Nephron (organoid): ENCODE measurements around the gene ENKD1.

ENCODE experiments used
- H3K27ac Mint-ChIP-seq, 3 experiments: 2 replicates each; pipeline ENCODE4 v1.8.0; 2020; ENCODE audit warnings: mixed read lengths in 3 of 3, mild to moderate bottlenecking in 2 of 3, moderate library complexity in 1 of 3
- H3K27me3 Mint-ChIP-seq: 2 replicates; pipeline ENCODE4 v1.8.0; 2021; ENCODE audit warnings: low read depth, mild to moderate bottlenecking, moderate library complexity, mixed read lengths
- H3K36me3 Mint-ChIP-seq: 2 replicates; pipeline ENCODE4 v1.8.0; 2020; ENCODE audit warnings: low read depth, mixed read lengths
- H3K4me1 Mint-ChIP-seq: 2 replicates; pipeline ENCODE4 v1.8.0; 2020; ENCODE audit warnings: mixed read lengths
- H3K4me3 Mint-ChIP-seq, 3 experiments: 2 replicates each; pipeline ENCODE4 v1.8.0; 2020; ENCODE audit warnings: mild to moderate bottlenecking in 3 of 3, mixed read lengths in 3 of 3, moderate library complexity in 2 of 3
- H3K9me3 Mint-ChIP-seq: 2 replicates; pipeline ENCODE4 v1.8.0; 2020; ENCODE audit warnings: mixed read lengths
- CTCF ChIP-seq, 3 experiments: fragments of 200-600 bp; sonication (generic); IDR thresholded peaks; one replicate each; pipeline ENCODE4 v1.5.0; 2021; ENCODE audit warnings: antibody characterized with exemption in 3 of 3; ENCODE audit not compliant: unreplicated experiment in 3 of 3

The ENKD1 gene

DNA sequence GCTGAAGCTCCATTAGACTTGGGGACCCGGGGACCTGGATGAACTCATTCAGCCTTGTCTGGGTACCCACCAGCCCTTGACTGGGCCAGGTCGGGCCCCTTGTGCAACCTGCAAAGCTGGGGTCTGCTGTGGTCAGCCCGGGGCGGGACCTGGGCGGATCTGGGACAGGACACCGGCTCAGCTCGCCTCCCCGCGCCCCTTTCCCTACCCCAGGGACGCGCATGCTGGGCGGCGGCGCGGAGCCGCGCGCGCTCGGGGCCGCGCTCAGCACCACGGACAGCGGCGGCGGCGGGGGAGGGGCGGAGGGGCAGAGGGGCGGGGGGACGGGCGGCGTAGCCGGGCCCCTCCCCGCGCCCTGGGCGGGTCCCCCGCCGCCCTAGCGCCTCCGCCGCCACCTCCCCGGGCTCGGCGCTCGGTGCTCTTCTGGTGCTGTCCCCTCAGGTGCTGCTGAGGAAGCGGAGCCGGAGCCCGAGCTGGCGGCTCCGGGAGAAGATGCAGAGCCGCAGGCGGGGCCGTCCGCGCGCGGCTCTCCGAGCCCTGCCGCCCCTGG lies 13.9 kb downstream of the ENKD1 start:
- Mint-ChIP-seq H3K4me3 (no peak overlapping the region), H3K27me3 (peaks cover 51% of the 10 kb centered on the region), H3K4me1 (no peaks in the 10 kb centered on the region), H3K36me3 (no peaks in the 10 kb centered on the region), H3K9me3 (no peaks in the 10 kb centered on the region), H3K27ac (no peak overlapping the region)
- no peak for TF ChIP-seq CTCF (IDR thresholded peaks at IDR 0.05; ENCODE audit: unreplicated experiment in 3 of 3)

GRCh38 chr16:67651847-67652246 lies 14.7 kb downstream of the ENKD1 start:
- TF ChIP-seq CTCF (IDR thresholded peaks at IDR 0.05; ENCODE audit: unreplicated experiment in 3 of 3): no peak
- H3K27ac Mint-ChIP-seq: no peak overlapping the region
- peak overlapping the region; percentile 79 to 83 (median 81) for H3K4me3 Mint-ChIP-seq
- H3K36me3 Mint-ChIP-seq: no peaks in the 10 kb centered on the region
- no peaks in the 10 kb centered on the region for H3K9me3 Mint-ChIP-seq
- H3K27me3 Mint-ChIP-seq: peaks cover 57% of the 10 kb centered on the region
- no peaks in the 10 kb centered on the region for H3K4me1 Mint-ChIP-seq

DNA sequence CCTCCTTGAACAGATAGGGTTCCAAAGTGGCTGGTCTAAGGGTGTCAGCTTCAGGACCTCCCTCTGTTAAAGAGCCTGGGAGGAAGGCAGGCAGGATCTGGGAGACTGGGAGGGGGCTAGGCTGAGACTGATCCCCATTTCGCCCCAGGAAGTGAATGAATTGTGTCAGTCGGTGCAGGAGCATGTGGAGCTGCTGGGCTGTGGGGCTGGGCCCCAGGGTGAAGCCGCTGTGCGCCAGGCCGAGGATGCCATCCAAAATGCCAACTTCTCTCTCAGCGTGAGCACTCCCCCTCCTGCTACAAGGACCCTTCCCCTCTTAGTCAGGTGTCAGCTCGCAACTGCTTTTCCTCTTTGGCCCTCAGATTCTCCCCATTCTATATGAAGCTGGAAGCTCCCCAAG lies 15.5 kb downstream of the ENKD1 start:
- H3K4me1 Mint-ChIP-seq: no peaks in the 10 kb centered on the region
- no peaks in the 10 kb centered on the region for H3K36me3 Mint-ChIP-seq
- no peak overlapping the region for H3K27ac Mint-ChIP-seq
- H3K4me3 Mint-ChIP-seq: peak overlapping the region; percentile 12 to 83 (median 26)
- TF ChIP-seq CTCF (IDR thresholded peaks at IDR 0.05; ENCODE audit: unreplicated experiment in 3 of 3): no peak
- H3K9me3 Mint-ChIP-seq: no peaks in the 10 kb centered on the region
- H3K27me3 Mint-ChIP-seq: peaks cover 65% of the 10 kb centered on the region

- Mint-ChIP-seq H3K27me3 (peaks cover 65% of the 10 kb centered on the region), H3K36me3 (no peaks in the 10 kb centered on the region), H3K9me3 (no peaks in the 10 kb centered on the region), H3K4me1 (no peaks in the 10 kb centered on the region), H3K27ac (no peak overlapping the region), H3K4me3 (no peak overlapping the region)
- no peak for TF ChIP-seq CTCF (IDR thresholded peaks at IDR 0.05; ENCODE audit: unreplicated experiment in 3 of 3)
These were observed 16.5 kb downstream of the ENKD1 start for GRCh38 chr16:67650023-67650422.

GRCh38 chr16:67649494-67649931 lies 17.0 kb downstream of the ENKD1 start:
- no peak overlapping the region for H3K27ac Mint-ChIP-seq
- no peak for TF ChIP-seq CTCF (IDR thresholded peaks at IDR 0.05; ENCODE audit: unreplicated experiment in 3 of 3)
- no peak overlapping the region for H3K4me3 Mint-ChIP-seq
- no peaks in the 10 kb centered on the region for H3K4me1 Mint-ChIP-seq
- H3K27me3 Mint-ChIP-seq: peaks cover 61% of the 10 kb centered on the region
- H3K36me3 Mint-ChIP-seq: no peaks in the 10 kb centered on the region
- H3K9me3 Mint-ChIP-seq: no peaks in the 10 kb centered on the region

DNA sequence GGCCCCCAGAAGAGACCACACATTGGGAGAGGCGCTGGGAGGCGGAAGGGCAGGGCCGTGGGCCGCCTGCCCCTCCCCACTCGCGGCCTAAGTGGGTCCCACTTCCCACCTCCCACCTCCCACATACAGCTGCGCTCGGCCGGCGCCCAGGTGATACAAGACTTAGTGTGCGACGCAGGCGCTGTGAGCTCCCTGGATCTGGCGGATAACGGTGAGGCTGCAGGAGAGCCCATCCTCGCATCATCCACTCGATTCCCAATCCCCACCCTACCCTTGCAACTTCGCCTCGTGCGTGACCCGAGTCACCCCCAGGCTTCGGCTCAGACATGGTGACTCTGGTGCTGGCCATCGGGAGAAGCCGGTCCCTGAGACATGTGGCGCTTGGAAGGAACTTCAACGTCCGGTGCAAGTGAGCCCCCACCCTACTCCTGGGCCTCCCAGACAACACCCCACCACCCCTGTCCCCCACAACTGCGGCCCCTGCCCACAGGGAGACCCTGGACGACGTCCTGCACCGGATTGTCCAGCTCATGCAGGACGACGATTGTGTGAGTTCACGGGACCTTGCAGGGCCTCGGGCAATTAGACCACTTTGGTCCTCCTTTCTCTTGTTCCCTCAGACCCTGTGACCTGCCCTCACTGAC lies 17.7 kb downstream of the ENKD1 start:
- H3K36me3 Mint-ChIP-seq: no peaks in the 10 kb centered on the region
- no peak overlapping the region for H3K27ac Mint-ChIP-seq
- peaks cover 65% of the 10 kb centered on the region for H3K27me3 Mint-ChIP-seq
- no peak for TF ChIP-seq CTCF (IDR thresholded peaks at IDR 0.05; ENCODE audit: unreplicated experiment in 3 of 3)
- no peaks in the 10 kb centered on the region for H3K4me1 Mint-ChIP-seq
- no peak overlapping the region for H3K4me3 Mint-ChIP-seq
- no peaks in the 10 kb centered on the region for H3K9me3 Mint-ChIP-seq
